SIG-M5 treated with dmso at 0.1 percent for 504 hours (cell line): ENCODE results near the gene THSD7A.
A peak's percentile ranks its signal among the peaks of the same experiment; 100 is the strongest.

ENCODE experiments used
- DNase-seq: peaks from one replicate; lab custom pipeline; 2025; ENCODE audit not compliant: unreplicated experiment; lab: John Stamatoyannopoulos, UW

THSD7A gene

DNA sequence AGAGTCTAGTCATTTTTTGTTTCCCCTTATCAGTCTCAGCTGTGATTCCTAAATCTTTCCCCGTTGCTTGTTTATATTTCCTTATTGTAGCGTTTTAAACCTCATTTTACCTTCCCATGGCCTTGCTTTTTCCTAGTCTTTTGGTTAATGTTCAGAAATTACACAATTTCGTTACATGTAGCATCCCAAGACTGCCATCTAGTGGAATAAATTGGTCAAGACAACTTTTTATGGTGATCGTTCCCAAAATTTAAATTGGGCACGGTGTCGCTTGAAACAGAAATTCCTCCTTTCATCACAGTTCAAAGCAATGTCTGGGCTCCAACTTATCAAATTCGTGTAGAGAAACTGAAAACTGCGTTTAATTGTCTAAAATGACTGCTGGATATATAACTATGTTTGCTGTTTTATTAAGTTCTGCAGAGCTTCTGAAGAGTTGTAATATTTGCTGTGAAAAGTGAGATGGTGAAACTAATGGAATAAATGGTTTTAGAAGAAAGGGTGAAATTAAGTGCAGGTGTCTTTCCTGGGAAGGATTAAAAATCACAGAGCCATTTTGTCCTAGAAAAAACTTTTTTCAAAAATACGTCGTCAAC is 488.1 kb downstream of the THSD7A start:
- DNase-seq: peak; percentile 53

DNA sequence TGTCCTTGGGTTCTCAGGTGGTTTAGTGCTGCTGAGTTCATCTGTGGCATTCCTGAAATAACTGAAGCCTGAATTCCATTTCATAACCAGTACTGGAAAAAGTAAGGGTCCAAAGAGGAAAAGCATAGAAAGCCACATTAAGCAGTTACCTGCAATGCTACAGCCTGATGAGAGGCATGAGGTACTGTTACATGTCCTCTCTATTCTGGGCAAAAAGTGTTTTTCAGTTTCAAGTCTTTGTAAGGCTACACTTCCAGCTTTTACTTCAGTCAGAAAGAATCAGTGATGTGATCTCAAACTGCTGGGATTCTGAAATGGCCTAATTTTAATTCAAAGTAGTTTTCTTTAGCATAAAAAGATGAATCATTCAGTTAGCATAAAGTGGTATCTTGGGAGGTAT is 488.9 kb downstream of the THSD7A start:
- DNase-seq: no peak

DNA sequence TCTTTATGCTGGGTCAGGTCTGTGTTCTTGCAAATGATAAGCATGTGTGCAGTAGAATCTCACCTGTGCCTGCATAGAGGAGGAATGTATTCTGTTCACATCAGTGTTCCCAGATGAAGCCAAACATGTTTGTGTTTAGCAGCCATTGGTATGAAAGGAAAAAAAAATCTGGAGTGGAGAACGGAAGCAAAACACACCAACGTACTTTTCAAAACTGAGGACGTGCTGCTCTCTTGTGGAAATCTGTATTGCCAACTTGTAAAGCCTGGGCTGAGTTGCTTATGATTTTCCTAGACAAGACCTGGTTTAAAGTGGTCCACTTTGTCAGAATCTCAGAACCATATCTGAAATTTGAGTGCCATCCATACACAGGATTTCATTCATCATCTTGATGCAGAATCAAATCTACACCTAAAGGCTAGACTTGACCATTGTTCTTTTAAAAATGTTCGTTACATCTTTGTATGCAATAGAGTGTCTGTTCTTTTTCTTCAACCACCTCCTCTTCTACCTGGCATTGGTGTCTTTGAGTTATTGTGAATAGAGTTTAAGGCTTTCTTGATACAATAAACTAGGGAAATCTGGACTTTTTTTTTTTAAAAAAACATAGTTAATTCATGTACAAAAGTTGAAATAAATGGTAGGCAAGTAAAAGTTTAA is 490.6 kb downstream of the THSD7A start:
- DNase-seq: peak; percentile 49

DNA sequence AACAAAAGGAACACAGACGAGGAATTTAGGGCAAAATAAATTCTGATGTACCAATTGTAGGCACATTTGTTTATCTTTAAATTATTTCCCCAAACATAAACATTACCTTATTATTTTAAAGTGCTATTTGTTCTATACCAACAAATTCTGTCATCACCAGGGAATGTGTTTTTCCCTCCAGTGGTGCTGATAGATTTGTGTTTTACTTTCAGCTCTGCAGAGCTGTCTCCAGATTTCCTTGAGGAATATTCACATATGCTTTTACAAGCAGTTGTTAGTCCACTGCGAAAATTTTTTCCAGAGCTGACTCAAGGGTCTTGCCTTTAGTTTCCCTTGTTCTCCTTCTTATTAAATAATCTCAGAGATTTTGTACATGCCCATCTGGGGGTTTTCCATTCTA is 495.6 kb downstream of the THSD7A start:
- DNase-seq: no peak

DNA sequence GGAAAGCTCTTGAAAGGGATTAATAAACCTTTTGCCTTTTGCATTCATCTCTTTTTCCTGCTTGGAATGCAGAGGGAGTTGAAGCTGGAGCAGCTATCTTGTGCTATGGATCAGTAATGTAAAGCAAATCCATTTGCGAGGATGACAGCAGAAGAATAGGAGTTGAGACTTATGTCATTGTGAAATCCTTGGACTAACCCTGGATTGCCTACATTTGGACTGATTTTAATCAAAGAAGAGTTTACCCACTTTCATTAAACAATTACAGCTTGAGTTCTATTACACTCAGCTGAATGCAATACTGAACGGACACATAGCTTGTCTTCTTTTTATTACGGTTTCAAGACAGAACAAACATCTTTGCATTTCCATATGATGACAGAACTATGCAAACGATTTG is 496.1 kb downstream of the THSD7A start:
- DNase-seq: no peak

DNA sequence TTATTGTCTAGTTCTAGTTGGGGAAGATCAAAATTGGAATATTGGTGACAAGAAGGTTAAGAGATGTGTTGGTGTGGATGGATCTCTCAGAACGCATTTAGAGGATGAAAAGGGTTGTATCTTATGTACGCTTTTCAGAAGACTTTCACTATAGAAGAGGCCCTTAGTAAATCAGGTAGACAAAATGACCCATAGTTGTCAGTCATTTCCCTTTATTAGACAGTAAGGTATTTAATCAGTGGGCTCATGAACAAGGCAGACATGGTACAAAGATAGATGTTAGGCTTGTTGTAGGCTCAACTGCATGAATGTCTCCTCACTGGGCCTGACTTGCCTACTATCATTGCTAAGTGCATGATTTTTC is 499.2 kb downstream of the THSD7A start:
- no peak for DNase-seq

DNA sequence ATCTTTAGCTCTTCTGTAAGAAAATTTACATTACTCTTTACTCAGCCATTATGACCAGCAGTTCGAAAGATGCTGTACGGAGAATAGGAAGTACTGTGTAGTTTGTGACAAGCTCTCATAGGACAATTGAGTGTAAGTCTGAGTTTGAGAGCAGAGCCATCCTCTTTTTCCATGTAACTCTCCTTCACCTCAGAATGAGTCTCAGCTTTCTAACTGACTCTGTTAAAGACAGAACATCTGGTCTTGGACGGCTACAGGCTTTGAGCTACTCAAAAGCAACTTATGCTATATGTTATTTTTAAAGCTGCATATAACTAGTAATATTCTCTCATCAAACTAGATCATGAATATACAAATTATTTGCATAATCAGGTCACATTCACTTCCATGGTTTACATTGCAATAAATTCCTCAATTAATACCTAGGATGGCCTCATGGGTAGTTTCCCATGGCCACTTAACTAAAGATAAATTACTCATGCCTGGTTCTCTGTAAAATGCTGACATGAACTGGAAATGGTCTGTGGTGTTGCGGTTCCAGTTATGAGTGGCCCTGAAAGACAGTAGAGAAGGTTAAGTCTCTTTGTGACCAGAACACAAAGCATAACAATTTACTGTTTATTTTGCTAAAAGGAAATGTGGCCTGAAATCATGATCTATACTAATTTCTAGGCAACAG is 499.7 kb downstream of the THSD7A start:
- no peak for DNase-seq

DNA sequence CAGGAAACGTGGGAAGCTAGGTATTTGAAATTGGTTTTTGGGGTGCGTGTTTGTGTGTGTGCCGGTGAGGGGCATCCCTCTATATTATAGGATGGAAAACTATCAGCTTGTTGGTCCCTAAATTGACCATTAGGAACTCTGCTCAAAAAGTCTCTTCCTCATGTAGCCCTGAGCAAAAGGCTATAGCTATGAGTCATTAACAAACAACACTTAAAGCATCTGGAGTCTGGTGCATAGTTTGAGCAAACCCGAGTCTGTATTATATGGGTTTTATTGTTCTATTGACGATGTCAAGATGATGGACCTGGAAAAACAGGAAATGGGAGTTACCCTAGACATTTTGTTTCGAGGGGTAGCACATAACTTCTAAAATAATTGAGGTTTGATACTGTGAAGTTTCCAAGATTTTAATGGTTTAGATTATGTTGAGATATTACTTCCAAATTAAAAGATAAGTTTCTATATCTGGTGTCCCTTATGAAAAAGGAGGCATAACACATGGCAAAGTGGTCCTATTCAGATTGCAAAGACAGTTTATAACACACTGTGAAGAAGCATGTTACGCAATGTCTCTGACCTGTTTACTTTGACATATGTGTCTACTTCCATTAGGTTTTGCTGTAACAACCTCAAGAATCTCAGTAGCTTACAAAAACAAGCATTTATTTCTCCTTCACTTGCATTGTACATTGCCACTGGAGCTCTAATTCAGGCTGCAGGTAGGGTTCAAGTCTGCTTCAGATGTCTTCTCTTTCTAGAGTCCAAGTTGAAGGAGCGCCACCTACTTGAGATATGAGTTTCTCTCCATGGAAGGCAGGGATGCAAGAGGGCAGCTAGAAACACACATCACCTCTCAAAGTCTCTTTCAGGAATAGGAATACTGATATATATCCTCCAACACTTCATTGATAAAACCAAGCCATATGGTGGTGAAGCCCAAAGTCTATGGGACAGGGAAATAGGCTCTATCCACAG is 500.6 kb downstream of the THSD7A start:
- no peak for DNase-seq

DNA sequence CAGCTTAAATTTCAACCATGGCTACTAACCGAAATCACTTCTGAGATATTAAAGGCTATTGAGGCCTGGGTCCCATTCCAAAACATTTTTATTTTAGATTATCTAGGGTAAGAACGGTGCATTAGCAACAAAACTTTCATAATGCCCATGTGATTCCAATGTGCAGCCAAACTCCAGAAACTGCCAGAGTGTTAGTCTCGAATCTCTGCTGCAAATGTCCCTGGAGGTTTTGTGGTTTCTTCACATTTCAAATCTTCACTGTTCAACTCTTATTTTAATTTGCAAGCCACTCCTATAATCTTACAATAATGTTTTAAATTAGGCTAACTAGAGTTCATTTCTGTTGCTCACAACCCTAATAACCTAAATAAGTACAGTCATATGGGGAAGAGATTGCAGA is 501.3 kb downstream of the THSD7A start:
- no peak for DNase-seq

DNA sequence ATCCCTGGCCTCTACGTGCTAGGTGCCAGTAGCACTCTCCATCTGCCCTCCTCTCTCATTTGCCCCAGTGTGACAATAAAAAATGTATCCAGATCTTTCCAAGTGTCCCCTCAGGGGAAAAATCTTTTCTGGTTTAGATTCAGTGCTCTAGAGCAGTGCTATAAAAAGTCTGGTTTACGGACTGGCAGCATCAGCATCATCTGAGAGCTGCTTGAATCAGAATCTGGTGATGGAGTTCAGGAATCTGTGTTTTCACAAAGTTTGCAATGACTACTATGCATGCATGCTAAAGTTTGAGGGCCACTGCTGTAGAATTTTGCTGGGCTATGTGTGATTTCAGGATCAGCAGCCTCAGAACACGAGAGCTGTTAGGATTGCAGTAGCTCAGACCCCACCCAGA is 501.8 kb downstream of the THSD7A start:
- DNase-seq: no peak

DNA sequence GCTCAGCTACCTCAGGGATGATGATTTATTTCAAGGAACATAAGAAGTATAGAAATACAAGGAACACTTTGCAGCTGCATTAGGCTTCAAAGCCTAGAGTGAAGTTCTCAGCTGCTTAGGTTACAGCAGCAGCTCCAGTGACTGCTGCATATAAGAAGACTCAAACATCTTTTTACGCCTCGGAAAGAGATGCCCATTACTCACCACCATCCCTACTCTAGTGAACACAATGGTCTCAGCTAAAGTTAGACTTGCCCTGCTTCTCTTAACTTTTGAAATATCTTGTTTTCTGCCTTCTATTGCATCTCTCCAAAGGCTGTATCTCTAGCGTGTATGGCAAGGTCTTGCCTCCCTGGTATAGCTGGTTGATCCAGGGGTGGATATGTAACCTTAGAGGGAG is 502.4 kb downstream of the THSD7A start:
- DNase-seq: no peak

DNA sequence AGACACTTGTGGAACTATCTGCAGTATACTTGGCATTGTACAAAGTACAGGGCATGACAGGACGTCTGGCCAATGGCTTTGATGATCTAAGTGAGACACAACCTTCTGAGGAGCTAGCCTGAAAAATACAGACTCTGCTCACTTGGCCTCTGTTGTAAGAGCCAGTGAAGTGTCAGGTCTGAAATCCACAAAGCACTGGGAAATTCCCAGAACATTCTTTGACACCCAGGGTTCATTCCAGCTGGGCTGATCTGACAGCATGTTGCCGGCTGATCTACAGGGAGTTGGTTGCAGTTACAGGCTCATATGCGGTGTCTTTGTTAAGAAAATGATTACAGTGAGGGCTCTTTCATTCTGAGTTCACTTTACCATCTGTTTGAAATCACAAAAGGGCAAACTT is 503.7 kb downstream of the THSD7A start:
- no peak for DNase-seq

DNA sequence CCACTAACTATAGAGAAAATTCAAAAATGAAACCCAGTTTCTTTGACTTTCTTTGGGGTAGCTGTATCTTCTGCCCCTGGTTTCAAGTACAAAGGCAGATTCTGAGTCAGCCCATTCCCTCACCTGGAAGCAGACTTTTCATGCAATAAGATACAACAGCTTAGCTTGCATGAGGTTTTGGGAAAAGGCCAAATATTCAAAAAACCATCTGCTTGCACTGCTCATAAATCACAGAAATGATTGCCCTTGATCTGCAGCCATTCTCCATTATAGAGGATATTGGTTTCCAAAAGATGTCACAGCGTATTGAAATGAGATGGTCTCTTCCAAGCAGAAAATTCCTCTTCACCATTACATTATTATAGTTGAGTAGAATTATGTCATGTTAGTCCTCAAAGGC is 504.4 kb downstream of the THSD7A start:
- no peak for DNase-seq
